Measurements from ENCODE around the gene LUC7L3.
"Not testable (repeated sequence)": the region's sequence is repeated elsewhere in the genome, so short reads cannot be mapped to it uniquely, and the experiment has no call there.

The LUC7L3 gene

DNA sequence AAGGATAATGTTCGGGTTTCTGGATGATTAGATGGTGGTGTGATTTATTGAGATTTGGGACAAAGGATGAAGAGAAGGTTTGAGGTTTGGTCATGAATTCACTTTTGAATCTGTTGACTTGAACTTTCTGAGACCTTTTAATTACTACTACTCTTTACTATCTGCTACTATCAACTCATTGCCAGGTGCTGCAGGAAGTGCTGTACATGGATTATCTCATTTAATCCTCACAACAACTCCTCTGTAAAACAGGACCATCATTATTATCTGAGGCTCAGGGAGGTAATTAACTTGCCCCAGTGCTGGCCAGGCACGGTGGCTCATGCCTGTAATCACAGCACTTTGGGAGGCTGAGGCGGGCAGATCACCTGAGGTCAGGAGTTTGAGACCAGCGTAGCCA, 8.8 kb upstream of the LUC7L3 start:
- no peak for DNase-seq

DNA sequence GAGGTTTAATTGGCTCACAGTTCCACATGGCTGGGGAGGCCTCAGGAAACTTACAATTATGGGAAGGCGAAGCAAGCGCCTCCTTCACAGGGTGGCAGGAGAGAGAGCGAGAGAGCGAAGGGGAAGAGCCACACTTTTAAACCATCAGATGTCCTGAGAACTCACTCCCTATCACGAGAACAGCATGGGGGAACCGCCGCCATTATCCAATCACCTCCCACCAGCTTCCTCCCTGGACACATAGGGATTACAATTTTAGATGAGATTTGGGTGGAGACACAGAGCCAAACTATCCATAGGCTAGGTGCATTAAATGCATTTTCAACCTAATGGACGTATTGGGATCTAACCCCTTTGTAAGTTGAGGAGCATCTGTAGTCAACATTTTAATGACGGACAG, 6.8 kb upstream of the LUC7L3 start:
- DNase-seq: no peak

DNA sequence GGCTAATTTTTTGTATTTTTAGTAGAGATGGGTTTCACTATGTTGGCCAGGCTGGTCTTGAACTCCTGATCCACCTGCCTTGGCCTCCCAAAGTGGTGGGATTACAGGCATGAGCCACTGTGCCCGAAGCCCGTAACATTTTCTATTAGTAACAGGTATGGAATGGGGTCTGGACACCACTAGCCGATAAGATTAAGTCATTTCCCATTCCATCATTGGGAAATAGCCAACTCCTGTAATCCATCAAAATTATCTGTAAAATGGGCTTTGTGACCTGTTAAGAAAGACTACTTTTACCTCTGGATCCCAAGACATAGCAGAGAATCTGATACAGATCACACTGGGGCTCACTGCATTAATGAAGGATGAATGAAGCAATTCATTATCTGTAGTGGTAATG, 3.9 kb upstream of the LUC7L3 start:
- DNase-seq: no peak

DNA sequence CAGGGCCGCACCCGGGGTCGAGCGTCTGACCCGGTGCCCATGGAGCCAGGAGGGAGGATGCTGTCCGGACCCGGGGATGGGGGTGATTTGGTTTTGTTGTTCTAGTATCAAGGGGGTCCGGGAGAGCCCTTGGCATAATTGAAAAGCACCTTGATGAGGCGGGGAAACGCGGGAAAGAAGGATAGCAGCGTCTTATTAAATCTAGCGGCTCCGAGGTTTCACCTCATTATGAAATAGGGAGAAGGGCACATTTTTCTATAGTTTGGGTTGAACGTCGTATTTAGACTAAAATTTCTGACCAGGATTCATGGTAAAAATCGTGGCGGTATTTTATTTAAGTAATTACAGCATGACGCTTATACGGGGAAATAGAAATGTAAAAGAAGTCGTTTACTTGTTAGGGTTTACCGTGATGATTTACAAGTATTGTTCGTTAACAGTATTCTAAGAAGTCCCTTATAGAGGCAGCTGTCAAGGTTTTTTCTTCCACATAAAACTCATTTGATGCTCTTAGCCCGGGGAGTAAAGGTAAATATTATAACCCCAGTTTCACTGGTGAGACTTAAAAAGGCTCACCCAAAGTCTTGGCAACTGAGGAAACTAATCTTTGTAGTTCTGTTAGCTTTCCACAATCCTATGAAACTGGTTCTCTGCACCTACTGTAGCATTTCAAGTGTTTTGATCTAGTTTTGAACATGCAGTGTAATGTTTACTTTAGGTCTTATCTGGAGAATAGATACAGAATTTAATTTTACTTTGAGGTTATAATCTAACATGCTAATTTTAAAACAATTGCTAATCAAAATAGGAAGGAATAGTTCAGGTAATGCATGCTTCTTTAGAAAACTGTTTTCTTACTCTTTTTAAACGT, 756 bp downstream of the LUC7L3 start:
- no peak for DNase-seq

DNA sequence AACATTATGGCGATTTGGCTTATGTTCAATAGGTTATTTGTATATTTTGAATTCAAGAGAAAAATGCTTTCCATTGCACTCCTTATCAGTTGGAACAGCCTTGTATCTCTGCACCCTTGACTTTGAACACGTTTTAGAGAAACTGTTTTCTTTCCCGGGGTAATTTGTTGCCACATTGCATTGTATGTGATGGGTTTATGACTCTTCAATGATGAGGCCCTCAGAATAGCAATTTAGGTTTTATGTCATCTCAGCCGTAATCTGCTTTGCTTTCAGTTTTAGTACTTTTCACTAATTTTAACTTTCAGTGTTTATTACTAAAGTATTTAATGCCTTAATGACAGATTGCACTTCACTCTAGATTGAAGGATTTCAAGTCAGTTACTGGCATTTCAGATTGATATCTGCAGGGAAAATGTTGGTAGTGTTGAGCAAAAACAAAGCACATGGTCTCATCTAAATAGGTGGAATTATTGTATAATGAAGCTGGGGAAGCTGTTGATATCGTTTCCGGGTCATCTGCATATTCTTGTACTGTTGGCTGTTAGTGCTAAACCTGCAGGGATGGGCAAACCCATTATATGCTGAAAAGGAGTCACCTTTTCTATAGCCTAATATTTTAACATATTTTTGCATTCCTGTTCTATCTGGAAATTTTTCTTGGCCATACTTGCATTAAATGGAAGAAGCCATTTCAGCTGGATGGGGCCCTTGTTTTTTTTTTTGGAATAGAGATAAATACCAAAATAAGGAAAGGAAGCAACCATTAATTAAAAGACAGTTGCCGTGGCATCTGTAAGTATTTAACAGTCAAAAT, 2.0 kb downstream of the LUC7L3 start:
- DNase-seq: no peak

DNA sequence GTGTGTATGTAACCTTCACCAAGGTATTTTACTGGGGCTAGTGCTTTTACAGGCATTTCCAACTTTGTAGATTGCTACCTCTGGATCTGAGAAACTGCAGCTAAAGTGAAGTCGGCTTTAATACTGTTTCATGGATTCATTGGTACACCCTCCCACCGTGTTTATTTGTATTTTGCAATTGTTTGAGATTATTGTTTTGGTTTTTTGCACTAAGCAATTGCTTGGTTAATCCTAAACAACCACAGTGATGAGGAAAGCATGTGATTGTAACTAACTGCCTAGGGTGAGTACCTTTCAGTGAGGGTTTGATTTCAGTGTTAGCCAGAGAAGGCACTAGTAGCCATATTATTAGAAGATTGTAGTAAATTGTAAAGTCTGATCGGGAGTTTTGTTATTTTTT, 3.3 kb downstream of the LUC7L3 start:
- DNase-seq: no peak

DNA sequence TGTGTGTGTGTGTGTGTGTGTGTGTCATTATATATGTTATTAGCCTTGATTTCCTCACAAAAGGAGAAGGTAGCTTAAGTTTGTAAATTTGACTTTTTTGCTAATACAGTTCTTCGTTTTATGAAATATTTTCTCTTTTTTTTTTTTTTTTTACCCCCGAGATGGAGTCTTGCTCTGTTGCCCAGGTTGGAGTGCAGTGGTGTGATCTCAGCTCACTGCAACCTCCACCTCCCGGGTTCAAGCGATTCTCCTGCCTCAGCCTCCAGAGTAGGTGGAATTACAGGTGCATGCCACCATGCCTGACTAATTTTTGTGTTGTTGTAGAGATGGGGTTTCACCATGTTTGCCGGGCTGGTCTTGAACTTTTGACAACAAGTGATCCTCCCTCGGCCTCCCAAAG, 5.2 kb downstream of the LUC7L3 start:
- not testable (repeated sequence) for DNase-seq

DNA sequence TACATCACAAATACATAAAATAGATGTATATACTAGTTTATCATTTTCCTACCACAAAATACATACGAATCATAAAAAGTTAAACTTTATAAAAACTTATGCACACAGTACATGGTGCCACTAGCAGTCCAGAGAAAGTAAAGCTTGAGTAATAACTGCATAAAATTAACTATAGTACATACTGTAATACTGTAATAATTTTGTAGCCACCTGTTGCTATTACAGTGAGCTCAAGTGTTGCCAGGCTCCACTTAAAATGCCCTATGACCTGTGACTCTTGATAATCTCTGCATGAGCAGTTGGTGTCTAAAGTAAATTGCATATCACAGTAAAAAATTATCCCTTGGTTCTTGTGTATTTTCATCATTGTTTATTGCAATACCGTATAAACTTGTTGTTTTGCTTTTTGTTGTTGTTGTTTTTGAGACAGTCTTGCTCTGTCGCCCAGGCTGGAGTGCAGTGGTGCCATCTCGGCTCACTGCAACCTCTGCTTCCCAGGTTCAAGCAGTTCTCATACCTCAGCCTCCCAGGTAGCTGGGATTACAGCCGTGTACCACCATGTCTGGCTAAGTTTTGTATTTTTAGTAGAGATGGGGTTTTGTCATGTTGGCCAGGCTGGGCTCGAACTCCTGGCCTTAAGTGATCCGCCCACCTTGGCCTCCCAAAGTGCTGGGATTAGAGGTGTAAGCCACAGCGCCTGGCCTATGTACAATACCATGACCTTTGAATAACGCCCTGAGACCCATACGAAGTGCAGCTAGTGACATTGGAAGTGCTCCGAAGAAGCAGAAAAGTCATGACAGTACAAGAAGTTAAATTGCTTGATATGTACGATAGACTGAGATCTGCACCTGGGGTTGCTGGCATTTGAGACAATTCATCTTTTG, 6.6 kb downstream of the LUC7L3 start:
- no peak for DNase-seq

DNA sequence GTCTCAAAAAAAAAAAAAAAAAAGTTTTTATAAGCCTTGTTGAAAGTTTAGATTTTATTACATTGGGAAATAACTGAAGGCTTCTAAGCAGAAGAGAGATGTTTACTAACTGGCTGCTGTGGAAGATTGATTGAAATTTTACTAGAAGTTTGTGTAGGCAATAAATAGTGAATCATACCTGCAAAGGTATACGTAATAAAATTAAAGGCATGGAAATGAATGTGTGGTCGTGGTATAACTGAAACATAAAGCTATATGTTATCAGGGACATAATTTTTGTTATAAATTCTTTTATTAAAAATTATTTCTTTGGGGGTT, 8.7 kb downstream of the LUC7L3 start:
- DNase-seq: no peak

DNA sequence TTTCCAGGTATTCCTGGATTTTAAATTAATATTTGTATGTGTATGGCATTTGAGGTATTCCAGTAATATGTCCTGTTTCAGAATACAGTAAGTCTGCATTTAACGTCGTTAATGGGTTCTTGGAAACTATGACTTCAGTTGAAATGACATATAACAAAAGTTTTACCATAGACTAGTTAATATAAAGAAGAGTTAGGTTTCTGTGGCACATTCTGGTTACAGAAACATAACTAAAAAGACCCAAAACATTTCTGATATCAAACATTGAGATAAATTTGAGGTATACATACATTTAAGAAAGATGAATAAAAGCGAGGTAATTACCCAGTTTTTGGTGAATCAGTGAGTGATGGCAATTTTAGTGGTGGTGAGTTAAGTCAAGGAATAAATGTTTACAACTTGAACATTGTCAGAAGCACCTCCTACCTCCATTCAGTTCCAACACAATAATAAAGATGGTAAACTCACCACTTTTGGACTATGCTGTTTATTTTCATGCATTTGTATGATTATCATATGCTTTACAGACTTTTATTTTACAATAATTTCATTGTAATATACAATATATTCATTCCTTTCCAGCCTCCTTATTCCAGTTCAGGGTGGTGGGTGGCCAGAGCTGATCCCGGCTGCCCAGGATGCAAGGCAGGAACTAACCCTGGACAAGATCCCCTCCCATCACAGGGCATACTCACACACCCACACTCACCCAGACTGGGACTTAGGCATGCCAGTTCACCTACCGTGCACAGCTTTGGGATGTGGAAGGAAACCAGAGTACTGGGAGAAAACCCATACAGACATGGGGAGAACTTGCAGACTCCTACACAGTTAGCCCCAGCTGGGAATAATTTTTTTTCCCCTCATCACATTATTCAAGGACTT, 9.7 kb downstream of the LUC7L3 start:
- no peak for DNase-seq

DNA sequence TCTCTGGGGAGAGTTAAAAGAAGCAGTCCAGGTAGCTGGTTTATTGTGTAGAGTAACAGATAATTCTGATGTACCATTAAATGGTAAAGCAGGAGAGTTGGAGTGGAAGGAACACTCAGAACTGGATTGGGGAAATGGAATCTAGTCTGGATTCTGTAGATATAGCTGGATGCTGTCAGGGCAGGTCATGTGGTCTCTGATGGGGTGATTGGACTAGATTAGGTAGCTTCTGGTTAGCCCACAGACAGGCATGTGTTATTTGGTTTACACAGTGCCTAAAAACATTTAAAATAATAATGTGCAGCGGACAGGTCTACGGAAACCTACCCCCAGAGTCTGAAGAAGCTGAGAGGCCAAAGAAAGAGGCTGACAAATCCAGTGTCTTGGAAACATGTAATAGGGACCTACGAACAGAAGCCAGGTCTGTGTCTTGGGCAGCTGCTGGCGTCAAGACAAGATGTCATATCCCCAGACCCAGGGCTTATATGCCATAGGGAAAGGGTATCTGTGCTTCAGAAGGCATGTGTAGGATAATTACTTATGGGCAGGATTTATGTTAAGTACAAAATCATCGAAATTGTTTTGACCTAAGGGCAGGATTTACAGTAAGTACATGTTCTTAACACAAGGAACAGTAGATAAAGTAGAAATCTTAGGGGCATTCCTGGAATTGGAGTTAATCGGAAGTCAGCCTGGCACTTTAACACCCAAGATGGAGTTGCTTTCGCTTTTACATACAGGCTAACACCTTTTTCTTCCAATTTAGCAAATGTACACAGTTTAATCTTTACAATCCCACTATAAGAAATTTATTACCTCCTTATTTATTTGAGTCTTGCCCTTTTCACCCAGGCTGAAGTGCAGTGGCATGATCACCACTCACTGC, 12.4 kb downstream of the LUC7L3 start:
- DNase-seq: no peak

DNA sequence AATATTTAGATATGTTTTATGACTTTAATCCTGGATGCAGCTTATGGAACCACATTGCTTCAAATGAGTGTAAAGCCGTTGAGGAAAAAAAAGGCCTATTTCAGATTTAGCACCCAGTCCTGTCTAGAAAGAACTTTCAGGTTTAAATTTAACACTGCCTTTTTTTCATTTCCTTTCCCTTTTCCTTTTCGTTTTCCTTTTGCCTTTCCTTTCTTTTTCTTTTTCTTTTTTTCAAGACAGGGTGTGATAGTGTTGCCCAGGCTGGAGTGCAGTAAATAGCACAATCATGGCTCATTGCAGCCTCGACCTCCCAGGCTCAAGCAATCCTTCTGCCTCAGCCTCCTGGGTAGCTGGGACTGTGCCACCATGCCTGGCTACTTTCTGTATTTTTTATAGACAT, 15.9 kb downstream of the LUC7L3 start:
- no peak for DNase-seq

DNA sequence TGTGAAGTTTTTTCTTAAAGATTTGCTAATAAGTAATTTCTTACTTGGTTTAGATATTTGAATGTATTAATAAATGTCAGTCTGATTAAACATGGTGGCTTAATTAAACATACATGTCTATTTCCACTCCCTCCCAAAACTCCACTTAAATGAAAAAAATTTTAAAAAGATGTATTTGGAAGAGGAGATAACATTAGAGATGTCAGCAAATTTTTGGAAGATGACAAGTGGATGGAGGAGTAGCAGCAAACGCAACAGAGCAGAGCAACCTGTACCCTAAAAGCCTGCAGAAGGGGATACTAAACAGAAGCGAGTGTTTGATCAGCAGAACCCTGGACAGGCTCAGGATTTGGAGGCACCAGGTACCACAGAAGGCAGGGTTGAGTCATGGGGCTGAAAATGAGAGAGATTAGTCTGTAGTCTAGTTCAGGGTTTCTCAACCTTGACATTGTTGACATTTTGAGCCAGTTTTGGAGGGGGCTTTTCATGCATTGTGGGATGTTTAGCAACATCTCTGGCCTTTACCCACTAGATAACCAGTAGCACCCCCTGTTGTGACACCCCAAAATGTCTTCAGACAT, 17.8 kb downstream of the LUC7L3 start:
- no peak for DNase-seq

DNA sequence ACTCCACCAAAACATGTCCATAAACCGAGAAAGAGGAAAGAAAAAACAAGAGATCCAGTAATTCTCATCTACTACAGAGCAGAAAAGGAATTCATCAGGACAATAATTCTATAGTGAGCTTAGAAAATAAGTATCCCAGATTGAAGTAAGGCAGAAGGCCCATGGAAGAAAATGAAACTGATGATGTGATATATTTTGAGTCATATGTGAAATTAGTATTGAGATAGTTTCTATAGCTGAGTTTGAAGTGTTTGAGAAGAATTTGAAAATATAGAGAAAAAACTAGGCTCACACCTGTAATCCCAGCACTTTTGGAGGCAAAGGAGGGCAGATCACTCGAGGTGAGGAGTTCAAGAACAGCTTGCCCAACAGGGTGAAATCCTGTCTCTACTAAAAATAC, 19.7 kb downstream of the LUC7L3 start:
- no peak for DNase-seq

DNA sequence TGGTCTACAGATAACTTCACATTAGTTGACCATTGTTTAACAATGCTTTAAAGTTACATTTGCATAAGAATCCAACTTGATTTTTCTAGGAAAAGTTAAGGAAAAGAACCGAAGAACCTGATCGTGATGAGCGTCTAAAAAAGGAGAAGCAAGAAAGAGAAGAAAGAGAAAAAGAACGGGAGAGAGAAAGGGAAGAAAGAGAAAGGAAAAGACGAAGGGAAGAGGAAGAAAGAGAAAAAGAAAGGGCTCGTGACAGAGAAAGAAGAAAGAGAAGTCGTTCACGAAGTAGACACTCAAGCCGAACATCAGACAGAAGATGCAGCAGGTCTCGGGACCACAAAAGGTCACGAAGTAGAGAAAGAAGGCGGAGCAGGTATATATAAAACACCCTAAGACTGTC, 26.2 kb downstream of the LUC7L3 start:
- DNase-seq: no peak

DNA sequence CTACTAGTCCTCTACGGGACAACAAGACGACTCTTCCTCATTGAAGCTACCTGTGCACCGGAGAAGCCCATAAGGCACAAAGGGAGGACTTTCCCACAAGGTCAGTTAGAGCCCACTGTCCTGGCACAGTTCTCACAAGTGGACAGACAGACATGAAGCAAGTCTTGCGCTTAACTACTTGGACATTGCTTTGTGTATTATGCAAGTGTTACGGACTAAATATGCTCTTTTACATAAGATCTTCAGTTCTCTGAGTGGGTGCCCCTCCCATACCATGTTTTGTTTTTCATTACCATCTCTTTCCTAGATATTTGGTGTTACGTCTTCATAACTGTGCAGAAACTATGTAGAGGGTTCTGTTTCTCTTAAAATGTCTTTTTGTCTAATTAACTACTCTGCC, 29.8 kb downstream of the LUC7L3 start:
- DNase-seq: no peak

DNA sequence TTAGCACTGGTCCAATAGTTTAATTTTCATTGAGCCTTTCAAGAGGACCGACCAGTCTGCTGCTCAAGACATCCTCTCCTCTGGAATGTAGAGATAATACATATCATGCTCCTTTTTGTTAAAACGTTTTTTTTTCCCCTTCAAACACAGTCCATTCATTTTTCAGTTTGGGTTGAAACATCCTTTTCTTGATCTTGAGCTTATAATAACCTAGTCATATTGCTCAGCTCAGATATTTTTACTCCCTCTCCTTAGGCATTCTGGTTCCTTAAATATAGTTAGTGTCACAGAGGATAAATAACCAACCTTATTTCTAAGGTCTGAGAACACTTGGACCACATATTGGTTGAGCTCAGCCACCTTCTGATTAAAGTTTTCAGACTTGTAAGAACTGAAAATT, 35.1 kb downstream of the LUC7L3 start:
- no peak for DNase-seq

DNA sequence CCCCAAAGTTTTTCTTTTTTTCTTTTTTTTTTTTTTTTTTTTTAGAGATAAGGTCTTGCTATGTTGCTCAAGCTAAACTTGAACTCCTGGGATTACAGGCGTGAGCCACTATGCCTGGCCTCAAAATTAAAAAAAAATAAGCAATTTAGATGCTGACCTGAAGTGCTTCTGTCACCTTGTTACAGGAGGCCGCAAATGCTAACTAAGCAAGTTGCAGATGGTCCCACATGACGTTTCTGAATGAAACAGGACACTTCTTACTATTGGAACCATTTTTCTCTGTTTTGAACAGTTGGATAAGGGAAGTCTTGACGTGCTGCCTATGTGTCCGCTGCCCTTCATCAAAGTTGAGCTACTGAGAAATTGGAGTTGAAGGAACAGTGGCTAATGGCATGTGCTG, 39.1 kb downstream of the LUC7L3 start:
- no peak for DNase-seq

DNA sequence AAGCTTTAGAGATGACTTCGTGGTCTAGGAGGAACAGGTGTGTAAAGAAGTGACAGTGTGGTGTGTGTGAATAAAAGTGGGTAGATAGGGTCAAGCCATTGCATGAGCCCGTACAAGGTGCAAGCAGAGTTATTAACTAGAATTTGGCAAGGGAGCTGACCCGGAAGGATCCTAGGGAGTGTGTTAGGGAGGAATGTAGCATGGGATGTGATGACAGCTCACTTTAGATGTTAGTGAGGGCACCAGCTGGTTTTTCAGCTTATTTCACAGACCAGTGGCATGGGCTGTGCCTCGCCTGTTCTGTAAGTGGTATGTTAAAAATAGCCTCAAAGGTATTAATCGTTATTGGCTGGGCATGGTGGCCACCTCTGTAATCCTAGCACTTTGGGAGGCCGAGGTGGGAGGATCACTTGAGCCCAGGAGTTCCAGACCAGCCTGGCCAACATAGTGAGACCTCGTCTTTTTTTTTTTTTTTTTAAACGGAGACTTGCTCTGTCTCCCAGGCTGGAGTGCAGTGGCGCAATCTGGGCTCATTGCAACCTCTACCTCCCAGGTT, 39.7 kb downstream of the LUC7L3 start:
- DNase-seq: no peak

DNA sequence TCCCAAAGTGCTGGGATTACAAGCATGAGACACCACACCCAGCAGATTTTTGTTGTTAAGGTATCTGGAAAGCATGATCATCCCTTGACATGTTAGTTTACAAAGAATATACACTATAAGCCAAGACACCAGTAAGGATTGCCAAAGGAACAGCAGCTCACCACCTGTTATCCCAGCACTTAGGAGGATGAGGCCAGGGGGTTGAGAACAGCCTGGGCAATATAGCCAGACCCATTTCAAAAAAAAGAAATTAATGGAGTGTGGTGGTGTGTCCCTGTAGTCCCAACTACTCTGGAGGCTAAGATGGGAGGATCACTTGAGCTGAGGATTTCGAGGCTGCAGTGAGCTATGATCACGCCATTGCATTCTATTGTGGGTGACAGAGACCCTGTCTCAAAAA, 42.8 kb downstream of the LUC7L3 start:
- DNase-seq: no peak

Measured in activated naive CD4-positive, alpha-beta T cell (primary cell).